Measurements from ENCODE around the gene ARAP2. TPM values are rescaled to one million over a fixed set of nuclear protein-coding genes. Genes with fewer than 3 reads are reported as not detected.

Gene ARAP2
- total RNA-seq, 3 donors from 2014 or later, result 21.3 to 71.4 (median 23.2) TPM

- no peak for DNase-seq (ENCODE audit: low spot score in 2 of 2)
- intact Hi-C loops (cut with DNase I; ENCODE audit: low total_unique reads), result no loop called here
These were observed 205.8 kb downstream of the ARAP2 start for GRCh38 chr4:36038491-36038890.

DNA sequence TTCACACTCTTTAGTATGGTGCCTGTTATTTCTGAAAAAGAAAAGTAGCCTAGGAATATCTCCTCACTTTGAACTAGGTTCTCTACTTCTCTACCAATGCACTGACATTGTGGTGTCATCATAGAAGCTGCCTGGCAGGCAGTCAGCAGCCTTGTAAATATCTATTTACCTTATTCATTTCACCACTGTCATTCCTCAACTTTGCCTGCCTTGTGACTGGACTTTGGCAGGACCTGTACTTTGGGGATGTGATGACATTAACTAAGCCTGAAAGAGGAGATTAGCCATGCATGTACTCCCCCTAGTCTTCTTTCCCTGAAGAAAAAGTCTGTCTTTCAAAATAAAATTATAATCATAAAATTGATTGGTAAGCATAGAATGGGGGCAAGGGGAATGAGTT is 207.2 kb downstream of the ARAP2 start:
- TF ChIP-seq POLR2A (IDR thresholded peaks at IDR 0.05) (no peak), POLR2AphosphoS5 (IDR thresholded peaks at IDR 0.05) (no peak)
- TF ChIP-seq, protein P1, sequence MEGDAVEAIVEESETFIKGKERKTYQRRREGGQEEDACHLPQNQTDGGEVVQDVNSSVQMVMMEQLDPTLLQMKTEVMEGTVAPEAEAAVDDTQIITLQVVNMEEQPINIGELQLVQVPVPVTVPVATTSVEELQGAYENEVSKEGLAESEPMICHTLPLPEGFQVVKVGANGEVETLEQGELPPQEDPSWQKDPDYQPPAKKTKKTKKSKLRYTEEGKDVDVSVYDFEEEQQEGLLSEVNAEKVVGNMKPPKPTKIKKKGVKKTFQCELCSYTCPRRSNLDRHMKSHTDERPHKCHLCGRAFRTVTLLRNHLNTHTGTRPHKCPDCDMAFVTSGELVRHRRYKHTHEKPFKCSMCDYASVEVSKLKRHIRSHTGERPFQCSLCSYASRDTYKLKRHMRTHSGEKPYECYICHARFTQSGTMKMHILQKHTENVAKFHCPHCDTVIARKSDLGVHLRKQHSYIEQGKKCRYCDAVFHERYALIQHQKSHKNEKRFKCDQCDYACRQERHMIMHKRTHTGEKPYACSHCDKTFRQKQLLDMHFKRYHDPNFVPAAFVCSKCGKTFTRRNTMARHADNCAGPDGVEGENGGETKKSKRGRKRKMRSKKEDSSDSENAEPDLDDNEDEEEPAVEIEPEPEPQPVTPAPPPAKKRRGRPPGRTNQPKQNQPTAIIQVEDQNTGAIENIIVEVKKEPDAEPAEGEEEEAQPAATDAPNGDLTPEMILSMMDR (IDR thresholded peaks at IDR 0.05), result no peak
- no peak overlapping the region for H3K27ac ChIP-seq

More at GRCh38 chr4:36038491-36038890, 205.8 kb downstream of the ARAP2 start:
- Histone ChIP-seq H3K27ac (no peak overlapping the region), H3K9me3 (no peaks in the 10 kb centered on the region), H3K4me3 (no peak overlapping the region), H3K36me3 (no peaks in the 10 kb centered on the region), H3K4me1 (no peaks in the 10 kb centered on the region), H3K27me3 (no peaks in the 10 kb centered on the region)
- no peak for TF ChIP-seq POLR2A (IDR thresholded peaks at IDR 0.05)
- no peak for TF ChIP-seq POLR2AphosphoS5 (IDR thresholded peaks at IDR 0.05)
- TF ChIP-seq, protein P1 (IDR thresholded peaks at IDR 0.05), result no peak

DNA sequence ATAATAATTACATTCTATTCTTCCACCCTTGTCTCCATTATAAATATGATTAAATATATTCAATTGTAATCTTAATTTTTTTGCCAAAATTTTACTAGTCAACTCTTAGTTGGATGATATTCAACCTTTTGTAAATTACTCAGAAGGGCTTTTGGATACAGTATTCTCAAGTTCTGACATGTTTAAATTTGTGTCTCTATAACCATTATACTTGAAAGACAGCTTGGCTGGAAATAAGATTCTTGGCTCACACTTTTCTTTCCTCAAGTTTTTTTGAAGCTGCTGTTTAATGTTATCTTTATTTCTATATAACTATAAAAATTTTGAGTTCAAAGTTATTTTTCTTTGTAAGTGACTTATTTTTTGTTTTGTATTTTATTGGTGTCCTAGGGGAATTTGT is 214.4 kb downstream of the ARAP2 start:
- no peak for DNase-seq (ENCODE audit: low spot score in 2 of 2)
- intact Hi-C loops (cut with DNase I; ENCODE audit: low total_unique reads), result no loop called here
- TF ChIP-seq POLR2AphosphoS5 (IDR thresholded peaks at IDR 0.05), result no peak
- no peaks in the 10 kb centered on the region for H3K4me1 ChIP-seq
- no peak overlapping the region for H3K4me3 ChIP-seq
- no peaks in the 10 kb centered on the region for H3K9me3 ChIP-seq
- H3K27ac ChIP-seq, result no peak overlapping the region
- H3K36me3 ChIP-seq, result no peaks in the 10 kb centered on the region
- no peaks in the 10 kb centered on the region for H3K27me3 ChIP-seq

More for the DNA sequence above, 207.2 kb downstream of the ARAP2 start:
- no peaks in the 10 kb centered on the region for H3K4me1 ChIP-seq
- H3K4me3 ChIP-seq, result no peak overlapping the region
- no peaks in the 10 kb centered on the region for H3K27me3 ChIP-seq
- DNase-seq (ENCODE audit: low spot score in 2 of 2), result no peak
- H3K36me3 ChIP-seq, result no peaks in the 10 kb centered on the region
- intact Hi-C loops (cut with DNase I; ENCODE audit: low total_unique reads), result no loop called here
- no peaks in the 10 kb centered on the region for H3K9me3 ChIP-seq

DNA sequence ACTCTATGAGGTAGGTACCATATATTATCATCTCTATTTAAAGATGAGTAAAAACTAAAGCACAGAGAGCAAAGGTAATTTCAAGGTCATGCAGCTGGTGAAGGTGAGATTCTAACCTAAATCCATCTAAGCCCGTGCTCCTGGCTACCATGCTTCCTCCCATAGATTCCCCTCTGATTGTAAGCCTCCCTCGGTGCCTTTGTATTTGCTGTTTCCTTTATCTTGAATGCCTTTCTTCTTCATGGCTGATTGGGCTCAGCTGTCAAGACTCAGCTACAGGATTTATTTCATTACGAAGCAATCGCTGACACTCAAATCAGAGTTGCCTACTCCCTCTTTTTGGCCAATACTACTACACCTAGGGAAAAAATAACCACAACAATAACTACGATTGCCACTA is 217.1 kb downstream of the ARAP2 start:
- H3K4me1 ChIP-seq, result no peaks in the 10 kb centered on the region
- H3K4me3 ChIP-seq, result no peak overlapping the region
- intact Hi-C loops (cut with DNase I; ENCODE audit: low total_unique reads), result no loop called here
- no peaks in the 10 kb centered on the region for H3K27me3 ChIP-seq
- no peak for TF ChIP-seq POLR2A (IDR thresholded peaks at IDR 0.05)
- no peak for TF ChIP-seq POLR2AphosphoS5 (IDR thresholded peaks at IDR 0.05)
- TF ChIP-seq, protein P1 (IDR thresholded peaks at IDR 0.05), result no peak
- no peaks in the 10 kb centered on the region for H3K36me3 ChIP-seq
- H3K27ac ChIP-seq, result no peak overlapping the region
- no peak for DNase-seq (ENCODE audit: low spot score in 2 of 2)
- H3K9me3 ChIP-seq, result no peaks in the 10 kb centered on the region

GRCh38 chr4:36026348-36026880 is 217.9 kb downstream of the ARAP2 start:
- intact Hi-C loops (cut with DNase I; ENCODE audit: low total_unique reads), result no loop called here
- Histone ChIP-seq H3K36me3 (no peaks in the 10 kb centered on the region), H3K4me1 (no peaks in the 10 kb centered on the region), H3K9me3 (no peaks in the 10 kb centered on the region), H3K27me3 (no peaks in the 10 kb centered on the region), H3K4me3 (no peak overlapping the region), H3K27ac (no peak overlapping the region)
- DNase-seq (ENCODE audit: low spot score in 2 of 2), result no peak
- no peak for TF ChIP-seq POLR2A (IDR thresholded peaks at IDR 0.05)
- TF ChIP-seq, protein P1 (IDR thresholded peaks at IDR 0.05), result no peak
- TF ChIP-seq POLR2AphosphoS5 (IDR thresholded peaks at IDR 0.05), result no peak
